ENCODE data around the gene TP53I11.

The TP53I11 gene

DNA sequence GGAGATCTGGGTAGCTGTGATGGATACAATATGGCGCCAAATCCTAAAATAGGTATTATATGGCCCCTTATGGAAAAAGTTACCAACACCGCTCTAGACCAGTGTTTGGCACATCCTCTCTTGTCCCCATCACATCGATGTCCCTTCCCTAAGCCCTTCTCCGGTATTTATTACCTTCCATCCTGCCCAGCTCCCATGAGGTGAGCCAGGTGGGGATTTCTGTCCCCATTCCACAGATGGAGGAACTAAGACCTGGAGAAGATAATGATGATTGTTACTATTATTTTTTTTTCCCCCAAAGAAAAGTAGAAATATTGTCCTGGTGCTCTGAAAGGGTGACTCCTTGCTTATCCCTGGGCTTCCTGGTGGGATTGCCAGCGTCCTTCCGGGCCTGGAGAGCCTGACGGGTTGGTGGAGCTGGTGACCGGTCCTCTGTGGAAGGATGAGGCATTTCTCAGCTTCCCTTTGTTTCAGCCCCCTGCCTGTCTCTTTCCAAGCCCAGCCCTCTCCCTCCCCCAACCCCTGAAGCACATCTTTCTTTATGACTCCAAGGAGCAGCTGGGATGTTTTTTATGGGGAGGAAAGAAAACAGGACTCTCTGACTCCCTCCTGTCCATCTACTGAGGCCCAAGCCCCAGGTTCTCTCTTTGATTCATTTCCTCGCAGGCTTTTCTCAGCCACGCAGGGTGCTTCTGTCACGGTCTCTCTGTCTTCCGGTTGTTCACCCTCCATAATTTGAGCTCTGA, 65.4 kb downstream of the TP53I11 start:
- DNase-seq (ENCODE audit: low spot score), result no peak

DNA sequence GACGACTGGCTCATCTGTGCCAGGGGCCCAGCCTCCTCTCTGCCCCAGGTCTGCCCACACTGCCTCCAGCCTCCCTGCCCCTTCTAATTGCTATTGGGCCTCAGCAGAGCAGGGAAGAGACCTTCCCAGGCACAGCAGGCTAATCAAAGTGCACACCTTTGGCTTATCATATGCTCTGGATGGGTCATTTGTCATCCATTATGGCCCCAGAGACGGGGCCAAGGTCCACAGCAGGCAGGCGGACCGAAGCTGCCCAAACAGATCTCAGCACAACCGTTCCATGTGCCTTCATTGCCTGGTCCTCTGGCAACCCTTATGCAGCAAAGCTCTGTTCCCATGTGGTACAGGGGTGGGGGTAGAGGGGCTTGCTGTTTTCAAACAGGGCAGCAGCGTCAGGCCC, 66.6 kb downstream of the TP53I11 start:
- DNase-seq (ENCODE audit: low spot score), result no peak

DNA sequence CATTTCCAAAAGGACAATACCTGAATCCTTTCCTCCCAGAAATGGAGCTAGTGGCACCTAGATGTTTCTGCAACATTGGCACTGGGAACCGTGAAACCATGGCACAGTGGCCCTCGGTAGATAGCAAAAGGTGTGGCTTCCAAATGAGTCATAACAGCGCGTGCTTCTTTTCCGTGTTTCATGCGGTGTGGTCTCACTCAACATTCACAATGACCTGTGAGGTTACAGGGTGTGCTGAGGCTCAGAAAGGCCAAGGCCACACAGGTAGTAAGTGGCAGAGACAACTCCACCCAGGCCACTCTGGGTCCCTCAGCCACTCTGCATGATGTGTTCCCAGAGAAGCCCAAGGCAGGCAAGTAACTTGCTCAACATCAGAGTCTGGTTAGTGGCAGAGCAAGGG, 67.4 kb downstream of the TP53I11 start:
- DNase-seq (ENCODE audit: low spot score), result no peak
